Endothelial cell of umbilical vein (primary cell): ENCODE data around the gene BUB3. TPM values are rescaled to one million over a fixed set of nuclear protein-coding genes. Genes with fewer than 3 reads are reported as not detected.

Experiments used
- BruUV-seq: library from RNA; stranded (reverse); fragments of 400-500 nt; replicated peaks from 2 replicates; lab custom pipeline; 2021; lab: Mats Ljungman, UMichigan
- CTCF ChIA-PET: fragments of 300-600, 350-600 bp; sonication (Branson Sonifier 250); formaldehyde crosslinking; loops from one replicate; lab custom pipeline; 2021; ENCODE audit warnings: antibody characterized with exemption, inconsistent platforms; lab: Charles Lee
- POLR2A ChIA-PET: fragments of 300-600, 350-600 bp; sonication (Branson Sonifier 250); formaldehyde crosslinking; loops from one replicate; lab custom pipeline; 2021; ENCODE audit warnings: antibody characterized with exemption, inconsistent platforms; lab: Charles Lee
- DNase-seq: peaks from one replicate; pipeline ENCODE4 v3.0.0-alpha.2; 2011; ENCODE audit warnings: low read depth, low spot score
- FAIRE-seq: peaks from 2 replicates; lab custom pipeline; 2011; peaks lifted over from hg19 to GRCh38; lab: Jason Lieb, UNC
- H2AFZ ChIP-seq: 2 replicates; pipeline ENCODE4 v1.6.0; 2012; ENCODE audit warnings: low read depth, low read length, control low read depth, inconsistent platforms
- H3K27ac ChIP-seq: 2 replicates; pipeline ENCODE4 v1.5.1; 2011; ENCODE audit warnings: low read depth, mild to moderate bottlenecking, control low read depth, low read length, moderate library complexity; ENCODE audit not compliant: insufficient read depth
- H3K27me3 ChIP-seq, 2 experiments: 2 replicates each; pipeline versions ENCODE4 v1.6.0 to v1.6.1; 2011; ENCODE audit warnings: low read length in 2 of 2, mixed read lengths in 1 of 2; ENCODE audit not compliant: control insufficient read depth in 2 of 2, insufficient read depth in 2 of 2
- H3K36me3 ChIP-seq, 2 experiments: 2 replicates in 1 of 2; 3 replicates in 1 of 2; pipeline ENCODE4 v1.5.1; 2011; ENCODE audit warnings: low read length in 2 of 2, mild to moderate bottlenecking in 1 of 2, moderate library complexity in 1 of 2; ENCODE audit not compliant: control insufficient read depth in 2 of 2, insufficient read depth in 2 of 2; ENCODE audit errors: extremely low read depth in 1 of 2
- H3K4me1 ChIP-seq: 3 replicates; pipeline ENCODE4 v1.5.1; 2011; ENCODE audit warnings: mild to moderate bottlenecking, low read length; ENCODE audit not compliant: control insufficient read depth, insufficient read depth; ENCODE audit errors: extremely low read depth
- H3K4me2 ChIP-seq: 2 replicates; pipeline ENCODE4 v1.6.1; 2011; ENCODE audit warnings: low read length, control low read depth, mixed read lengths; ENCODE audit not compliant: insufficient read depth
- H3K4me3 ChIP-seq, 3 experiments: fragments of 200-600 bp in 1 of 3; sonication (generic), shearing (Covaris generic) in 1 of 3; replicated peaks in 1 of 3; 2 replicates each; pipeline ENCODE4 v1.5.1; 2011 to 2016; ENCODE audit warnings: control low read depth in 3 of 3, low read length in 3 of 3, mild to moderate bottlenecking in 2 of 3, inconsistent platforms in 1 of 3, low read depth in 1 of 3, moderate library complexity in 1 of 3; ENCODE audit not compliant: insufficient read depth in 1 of 3
- H3K79me2 ChIP-seq: 2 replicates; pipeline ENCODE4 v1.6.0; 2012; ENCODE audit warnings: low read length, inconsistent platforms; ENCODE audit not compliant: control insufficient read depth, insufficient read depth
- H3K9ac ChIP-seq: replicated peaks from 2 replicates; pipeline ENCODE3; 2011; ENCODE audit warnings: low read length, control low read depth; ENCODE audit not compliant: insufficient read depth; ENCODE audit errors: extremely low read depth
- H3K9me1 ChIP-seq: replicated peaks from 3 replicates; pipeline ENCODE4 v1.6.0; 2011; ENCODE audit warnings: mild to moderate bottlenecking, low read length; ENCODE audit not compliant: control insufficient read depth, insufficient read depth; ENCODE audit errors: extremely low read depth
- H3K9me3 ChIP-seq: replicated peaks from 2 replicates; pipeline ENCODE4 v1.5.1; 2012; ENCODE audit warnings: low read length, inconsistent platforms; ENCODE audit not compliant: control insufficient read depth, insufficient read depth
- H4K20me1 ChIP-seq: replicated peaks from 2 replicates; pipeline ENCODE3; 2011; ENCODE audit warnings: mild to moderate bottlenecking, low read length; ENCODE audit not compliant: control insufficient read depth, insufficient read depth; ENCODE audit errors: extremely low read depth
- CTCF ChIP-seq, 2 donors: IDR thresholded peaks; 1 replicate in 1 of 2; 2 replicates in 1 of 2; pipeline ENCODE4 v1.5.1; 2011; ENCODE audit warnings: low read length in 2 of 2, mild to moderate bottlenecking in 2 of 2, moderate library complexity in 2 of 2, control low read depth in 1 of 2, inconsistent platforms in 1 of 2, low read depth in 1 of 2; ENCODE audit not compliant: insufficient read depth in 1 of 2; ENCODE audit errors: extremely low read depth in 1 of 2
- EZH2 ChIP-seq: IDR thresholded peaks from 2 replicates; pipeline ENCODE4 v1.6.1; 2012; ENCODE audit warnings: borderline replicate concordance, low read depth, mild to moderate bottlenecking, moderate library complexity, low read length, inconsistent platforms; ENCODE audit not compliant: severe bottlenecking
- FOS ChIP-seq: IDR thresholded peaks from 2 replicates; pipeline ENCODE4 v1.6.1; 2011; ENCODE audit warnings: mild to moderate bottlenecking, low read length, moderate library complexity, borderline replicate concordance; ENCODE audit not compliant: insufficient read depth
- GATA2 ChIP-seq: IDR thresholded peaks from 2 replicates; pipeline ENCODE4 v1.7.0; 2011; ENCODE audit warnings: low read depth, mild to moderate bottlenecking, moderate library complexity, mixed read lengths, low read length; ENCODE audit not compliant: insufficient read length, insufficient read depth
- JUN ChIP-seq: IDR thresholded peaks from 2 replicates; pipeline ENCODE4 v1.6.1; 2011; ENCODE audit warnings: borderline replicate concordance, low read depth; ENCODE audit not compliant: insufficient read length, insufficient read depth
- MAX ChIP-seq: IDR thresholded peaks from 2 replicates; pipeline ENCODE4 v1.6.1; 2011; ENCODE audit not compliant: insufficient read depth, insufficient read length
- MYC ChIP-seq: IDR thresholded peaks from one replicate; pipeline ENCODE4 v1.6.1; 2011; ENCODE audit warnings: mild to moderate bottlenecking, low read depth, low read length
- POLR2A ChIP-seq: IDR thresholded peaks from 2 replicates; pipeline ENCODE4 v1.6.1; 2012; ENCODE audit warnings: low read depth, mild to moderate bottlenecking, control low read depth, low read length
- dilution Hi-C: fragments of 300-500 bp; cut with MboI; formaldehyde crosslinking; loops from one replicate; pipeline ENCODE4 v1.15.0; 2019; ENCODE audit warnings: low sequenced_read_pairs; ENCODE audit not compliant: extremely low pct_ligation_motif_present
- intact Hi-C: fragments of 100-400 bp; cut with micrococcal nuclease; formaldehyde crosslinking; loops from one replicate; pipeline ENCODE4 v1.10.0; 2022
- polyA plus RNA-seq, 4 experiments: library from polyadenylated mRNA; depleted of rRNA in 3 of 4; stranded (reverse) in 3 of 4; unstranded in 1 of 4; fragments of >200 nt; gene quantifications; 2 replicates each; pipeline versions ENCODE4 v1.2.1 to v1.2.3, GENCODE V29; 2011 to 2012; ENCODE audit warnings: missing spikeins in 1 of 4
- total RNA-seq: library from RNA; stranded (reverse); gene quantifications from 2 replicates; pipeline ENCODE4 v1.2.3, GENCODE V29; 2021

BUB3 gene
- total and polyA plus RNA-seq, 2 donors (not counting 3 experiments of a cell fraction or from before 2014, with no cell fraction given) = 156 to 193 TPM

- Histone ChIP-seq H3K79me2 (no peaks in the 10 kb centered on the region), H4K20me1 (no peaks in the 10 kb centered on the region), H3K4me1 (no peaks in the 10 kb centered on the region), H3K27me3 (no peaks in the 10 kb centered on the region), H3K9ac (no peak overlapping the region), H3K9me3 (no peaks in the 10 kb centered on the region), H2AFZ (no peak overlapping the region), H3K4me2 (no peak overlapping the region), H3K27ac (no peak overlapping the region), H3K4me3 (no peak overlapping the region), H3K36me3 (no peaks in the 10 kb centered on the region), H3K9me1 (no peaks in the 10 kb centered on the region)
- FAIRE-seq = no peak
- ChIA-PET POLR2A (interaction anchor here (0.7 kb wide), 1 partner anchor 215 kb away, joined by 5 read pairs; no protein-coding TSS in a partner anchor), CTCF (no interaction called here)
- dilution Hi-C loops = no loop called here
- TF ChIP-seq MYC (no peak), CTCF (IDR thresholded peaks at IDR 0.05; ENCODE audit: extremely low read depth in 1 of 2, insufficient read depth in 1 of 2, low read depth in 1 of 2, low read length in 2 of 2) (no peak), FOS (no peak), EZH2 (no peak), MAX (no peak), GATA2 (no peak), JUN (no peak), POLR2A (no peak)
- no peak for DNase-seq
- BruUV-seq = no TSS peak
- intact Hi-C loops = no loop called here
Measured at GRCh38 chr10:123212640-123213039, 58.4 kb downstream of the BUB3 start.
